ENCODE data around the gene ANK3.
A peak's percentile ranks its signal among the peaks of the same experiment; 100 is the strongest.

ANK3 gene

DNA sequence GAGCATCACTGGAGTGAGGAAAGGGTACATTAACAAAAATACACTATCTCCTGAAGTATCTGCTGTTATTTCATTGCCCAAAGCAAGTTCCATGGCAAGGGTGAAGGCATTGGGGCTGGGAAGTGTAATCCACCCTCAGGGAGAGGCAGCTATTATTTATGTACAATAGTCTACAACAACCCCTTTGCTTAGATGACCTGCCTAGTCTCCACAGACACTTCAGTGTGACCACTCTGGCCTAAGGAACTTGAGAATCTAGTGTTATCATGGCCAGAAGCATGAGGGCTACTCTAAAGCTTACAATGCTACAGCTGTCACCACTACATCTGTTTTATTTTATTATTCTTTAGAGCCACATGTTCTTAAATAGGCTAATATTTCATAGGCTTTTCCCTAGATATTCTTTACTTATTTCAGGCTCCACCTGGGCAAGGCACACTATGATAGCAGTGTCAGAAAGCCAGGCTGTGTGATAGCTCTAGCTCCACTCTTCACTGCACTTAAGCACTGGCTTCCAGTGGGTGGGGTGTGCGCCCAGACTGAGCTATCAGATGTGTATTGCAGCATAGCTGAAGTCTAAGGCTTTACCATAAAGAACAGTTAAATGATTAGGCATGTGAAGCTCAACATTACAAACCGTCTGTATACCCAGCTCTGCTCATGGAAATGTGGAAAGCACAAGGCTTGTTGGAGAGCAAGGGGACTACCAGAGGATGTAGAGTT is 366.4 kb downstream of the ANK3 start:
- no peak for DNase-seq

DNA sequence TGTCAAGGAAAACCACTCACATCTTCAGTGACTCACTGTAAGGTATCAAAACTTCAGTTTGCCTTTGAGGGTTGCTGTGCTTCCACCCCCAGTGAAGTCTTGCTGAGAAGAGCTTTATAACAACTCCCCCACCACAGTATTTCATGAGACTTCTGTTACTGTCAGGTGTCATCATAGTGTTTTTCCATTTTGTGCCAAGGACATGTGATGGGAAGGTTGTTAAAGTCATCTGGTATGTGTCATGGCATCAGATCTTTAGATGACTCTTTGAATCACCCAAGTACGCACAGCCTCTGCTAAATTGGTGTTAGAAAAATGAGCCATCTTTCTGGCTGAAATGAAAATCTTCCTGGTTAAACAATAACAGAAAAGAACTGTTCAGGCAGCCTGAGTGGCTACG is 368.3 kb downstream of the ANK3 start:
- no peak for DNase-seq

DNA sequence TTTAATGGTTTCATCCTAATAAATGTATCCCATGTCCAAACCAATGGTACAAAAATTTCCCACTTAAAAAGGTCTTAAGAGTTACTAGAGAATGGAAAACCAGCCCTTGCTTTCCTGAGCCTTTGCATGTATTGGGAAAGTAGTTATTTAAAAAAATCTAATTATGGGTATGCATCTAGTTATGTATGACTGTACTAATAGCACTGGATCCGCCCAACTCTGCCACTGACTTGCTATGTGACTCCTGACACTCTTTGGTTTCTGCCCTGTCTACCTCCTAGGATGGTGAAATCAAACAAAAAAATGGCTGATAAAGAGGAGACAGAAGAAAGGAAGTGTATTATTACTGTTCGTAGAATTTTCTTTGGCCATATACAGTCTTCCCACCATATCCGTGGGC is 372.9 kb downstream of the ANK3 start:
- no peak for DNase-seq

DNA sequence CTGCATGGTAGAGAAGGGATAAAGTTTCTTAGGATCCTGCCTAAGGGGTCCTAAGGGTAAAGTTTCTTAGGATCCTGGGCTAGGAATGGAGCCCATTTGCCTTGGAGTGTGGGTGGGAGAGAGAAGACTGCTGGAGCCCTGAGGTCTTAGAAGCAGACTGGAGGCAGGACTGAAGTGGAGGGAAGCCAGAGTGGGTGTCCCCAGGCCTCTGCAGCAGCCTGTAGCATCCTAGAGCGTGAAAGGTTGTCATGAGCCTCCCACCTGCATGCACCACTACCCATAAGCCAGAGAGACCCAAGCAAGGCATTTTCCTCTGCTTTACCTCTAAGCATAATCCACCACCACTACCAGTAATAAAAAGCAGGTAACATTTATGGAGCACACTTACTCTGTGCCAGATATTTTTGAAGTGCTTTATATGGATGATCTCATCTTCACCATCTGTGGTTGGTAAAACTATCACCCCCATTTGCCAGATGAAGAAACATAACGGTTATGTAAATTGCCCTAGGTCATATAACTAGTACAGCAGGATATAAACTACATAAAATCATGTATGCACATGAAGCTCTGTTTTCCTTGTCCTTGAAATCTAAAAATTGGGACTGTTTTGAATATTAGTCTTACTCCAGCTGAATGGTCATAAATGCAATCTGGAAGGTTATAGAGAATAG is 379.8 kb downstream of the ANK3 start:
- no peak for DNase-seq

DNA sequence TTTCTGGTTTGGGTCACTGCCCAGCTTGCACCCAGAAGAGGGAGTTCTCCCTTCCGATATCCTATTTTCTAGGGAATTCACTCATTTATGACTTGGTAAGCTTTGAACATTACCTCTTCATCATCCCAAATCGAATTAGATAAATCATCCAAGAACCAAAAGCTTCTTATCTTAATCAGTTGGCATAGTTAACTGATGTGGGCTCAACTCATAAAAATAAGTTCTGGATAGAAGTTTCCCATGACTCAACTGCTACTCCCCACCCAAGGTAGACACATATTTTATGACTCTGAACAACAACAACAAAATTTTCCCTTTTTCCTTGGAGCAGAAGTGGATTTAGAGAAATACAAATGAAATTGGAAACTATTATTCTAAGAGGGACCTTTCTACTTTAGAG is 380.4 kb downstream of the ANK3 start:
- no peak for DNase-seq

DNA sequence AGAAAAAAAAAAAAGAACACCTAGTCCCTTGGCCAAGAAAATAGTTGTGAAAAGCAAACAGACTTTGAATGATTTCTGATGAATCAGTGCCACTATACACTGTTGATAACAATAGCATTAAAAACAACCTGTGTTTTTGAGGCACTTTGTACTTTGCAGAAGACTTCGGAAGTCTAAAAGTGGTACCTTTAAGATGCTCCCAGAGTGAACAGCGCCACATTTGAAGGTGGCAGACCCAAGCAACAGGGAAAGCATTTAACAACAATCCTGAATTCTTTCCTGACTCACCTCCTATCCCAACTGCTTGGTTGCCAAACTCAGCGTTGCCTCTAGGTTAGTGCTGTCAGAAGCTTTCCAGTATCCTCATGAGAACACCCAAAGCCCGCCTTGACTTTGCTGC is 380.9 kb downstream of the ANK3 start:
- DNase-seq: no peak

DNA sequence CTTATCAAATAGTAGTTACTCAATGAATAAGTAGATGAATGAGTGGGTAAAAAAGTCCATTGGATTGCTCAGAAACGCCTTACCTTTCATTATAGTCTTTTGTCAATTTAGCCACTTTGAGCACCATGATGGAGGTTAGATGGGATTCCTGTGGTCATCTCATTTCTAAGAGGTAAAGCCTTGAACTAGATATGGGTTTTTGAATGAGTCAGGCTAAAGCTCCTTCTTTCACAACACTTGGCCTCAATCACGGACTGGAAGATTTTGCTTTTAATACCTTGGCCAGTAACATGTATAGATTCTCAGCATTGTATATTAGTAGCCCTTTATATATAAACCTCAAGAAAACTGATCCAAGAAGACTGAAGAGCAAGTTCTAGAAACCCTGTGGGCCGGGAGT is 383.6 kb downstream of the ANK3 start:
- DNase-seq: no peak

DNA sequence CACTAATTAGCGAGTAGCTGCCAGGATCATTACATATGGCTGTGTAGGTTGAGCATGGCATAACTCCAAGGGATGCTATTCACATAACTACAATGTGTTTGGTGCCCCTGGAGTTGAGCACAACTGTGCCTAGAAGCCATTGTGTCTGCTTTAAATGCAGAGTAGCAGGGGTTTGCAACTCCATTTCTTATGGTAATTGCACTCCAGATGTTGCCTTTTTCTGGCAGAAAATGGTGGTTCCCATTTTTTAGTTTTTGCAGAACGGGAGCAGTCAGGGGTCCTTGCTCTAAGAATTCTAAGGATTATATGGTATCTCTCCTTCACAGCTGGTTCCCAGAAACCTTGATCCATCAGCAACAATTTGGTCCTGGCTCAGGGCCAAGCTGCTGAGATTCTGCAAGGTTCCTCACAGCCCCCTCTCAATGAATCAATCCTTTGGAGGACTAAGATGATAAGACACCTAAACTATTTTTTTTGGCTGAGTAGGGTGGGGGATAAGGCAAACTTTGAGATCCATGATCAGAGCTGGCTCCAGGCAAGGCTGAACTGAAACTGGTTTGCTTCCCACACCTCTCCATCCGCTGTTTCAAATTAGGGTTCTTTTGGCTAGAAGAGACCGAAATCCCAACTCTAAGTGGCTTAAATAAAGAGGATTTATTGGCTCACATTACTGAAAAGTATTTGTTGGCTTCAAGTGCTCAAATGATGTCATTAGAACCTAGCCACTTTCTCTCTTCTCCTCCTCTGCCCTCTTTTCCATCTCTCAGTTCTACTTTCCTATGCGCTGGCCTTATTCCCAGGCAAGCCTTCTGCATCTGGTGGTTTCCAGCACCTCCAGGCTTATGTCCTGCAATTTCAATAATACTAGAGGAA is 385.8 kb downstream of the ANK3 start:
- DNase-seq: peak in 1 of 3 experiments; percentile 0

DNA sequence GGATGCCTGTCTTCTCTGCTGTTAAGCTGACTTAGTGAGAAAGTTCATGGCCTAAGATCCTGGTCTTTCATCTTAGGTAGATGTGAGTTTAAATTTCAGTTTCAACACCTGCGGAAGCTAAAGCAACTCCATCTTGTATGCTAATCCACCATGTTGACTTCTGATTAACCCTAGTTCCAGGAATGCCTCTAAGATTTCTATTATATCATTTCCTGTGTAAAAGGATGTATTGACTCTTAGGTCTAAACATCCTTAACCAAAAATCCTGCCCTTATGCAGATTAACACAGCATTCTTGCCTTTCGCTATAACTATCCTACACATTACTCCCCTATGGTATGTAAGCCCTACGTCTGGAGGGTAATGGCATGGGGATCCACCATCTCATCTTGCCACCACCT is 388.9 kb downstream of the ANK3 start:
- no peak for DNase-seq

DNA sequence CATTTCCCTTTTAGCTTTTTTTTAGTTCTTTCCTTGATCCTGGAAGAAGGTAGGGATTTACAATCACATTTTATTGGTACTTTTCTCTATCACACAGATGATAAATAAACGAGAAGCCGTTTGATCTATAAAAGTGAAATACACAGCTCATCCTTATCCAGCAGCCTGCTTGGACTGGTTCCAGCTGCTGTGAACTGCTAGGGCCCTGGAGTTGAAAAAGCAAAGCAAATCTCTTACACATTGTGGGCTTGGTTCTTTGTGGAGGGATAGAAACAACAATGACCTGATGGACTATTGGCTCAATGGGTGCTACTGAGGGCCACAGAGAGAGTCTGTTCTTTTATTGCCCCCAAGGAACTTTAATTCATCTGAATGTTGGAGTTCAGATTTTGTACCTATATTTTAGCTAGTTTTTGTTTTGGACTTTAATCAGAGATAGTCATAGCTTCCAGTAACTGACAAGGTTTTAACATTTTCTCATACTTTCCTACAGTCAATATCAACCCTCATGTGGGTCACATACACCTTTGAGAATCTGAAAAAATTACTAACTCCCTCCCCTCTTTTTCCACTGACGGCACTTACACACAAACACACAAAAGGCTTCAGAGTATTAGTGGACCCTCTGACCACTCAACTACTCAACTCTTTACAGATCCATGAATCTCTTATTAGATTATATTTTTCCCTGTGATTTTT is 391.7 kb downstream of the ANK3 start:
- DNase-seq: no peak

DNA sequence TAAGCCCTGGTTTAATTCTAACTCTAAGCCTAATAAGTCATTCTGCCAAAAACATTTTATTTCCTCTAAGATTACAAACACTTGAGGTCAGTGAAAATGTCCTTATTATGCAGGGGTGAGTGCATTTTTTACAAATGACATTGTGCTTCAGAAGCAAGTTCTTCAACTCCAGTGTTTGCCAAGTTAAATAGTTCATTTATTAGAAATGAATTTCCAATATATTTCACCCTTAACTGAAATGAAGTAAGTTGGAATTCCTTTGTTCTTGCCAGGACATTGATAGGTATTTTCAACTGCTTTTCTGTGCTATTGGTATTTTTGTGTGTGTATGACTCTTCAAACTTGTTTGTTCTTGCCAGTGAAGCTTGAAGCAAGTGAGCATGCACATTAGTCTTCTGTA is 393.8 kb downstream of the ANK3 start:
- no peak for DNase-seq

DNA sequence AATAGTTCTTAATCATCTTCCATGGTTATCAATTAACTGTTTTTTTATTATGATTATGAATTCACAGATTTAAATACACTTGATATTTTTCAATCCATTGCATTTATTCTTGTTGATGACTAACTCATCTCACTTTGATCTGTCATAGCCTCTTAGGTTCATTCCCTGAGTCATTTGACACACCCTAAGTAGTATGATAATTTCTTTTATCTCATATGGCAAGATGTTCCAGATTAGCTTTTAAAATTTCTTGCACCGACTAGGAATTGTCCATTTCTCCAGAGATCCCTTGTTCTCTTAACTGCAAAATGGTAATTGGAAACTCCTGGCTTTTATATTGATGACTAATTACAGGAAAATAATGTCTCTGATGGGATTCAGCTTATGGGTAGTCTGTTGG is 395.7 kb downstream of the ANK3 start:
- DNase-seq: no peak

DNA sequence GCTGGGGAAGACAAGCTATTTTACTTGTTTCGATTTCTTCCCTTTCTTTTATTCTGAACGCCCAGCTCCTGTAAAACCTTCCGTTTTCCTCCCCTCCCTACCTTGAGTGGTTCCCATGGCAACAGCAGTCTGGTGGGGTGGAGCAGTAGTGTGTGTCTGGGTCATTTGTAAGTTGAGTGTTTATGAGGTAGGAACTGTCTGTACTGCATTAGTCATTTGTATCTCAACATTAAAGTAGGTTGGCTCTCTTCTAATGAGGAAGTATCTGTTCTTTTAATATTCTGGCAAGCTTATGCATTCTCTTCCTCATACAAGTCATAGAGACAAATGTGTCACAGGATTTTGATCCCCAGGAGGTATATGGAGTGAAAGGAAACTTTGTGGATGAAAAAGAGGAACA is 398.0 kb downstream of the ANK3 start:
- peak; percentile 46 to 77 (median 76) for DNase-seq

DNA sequence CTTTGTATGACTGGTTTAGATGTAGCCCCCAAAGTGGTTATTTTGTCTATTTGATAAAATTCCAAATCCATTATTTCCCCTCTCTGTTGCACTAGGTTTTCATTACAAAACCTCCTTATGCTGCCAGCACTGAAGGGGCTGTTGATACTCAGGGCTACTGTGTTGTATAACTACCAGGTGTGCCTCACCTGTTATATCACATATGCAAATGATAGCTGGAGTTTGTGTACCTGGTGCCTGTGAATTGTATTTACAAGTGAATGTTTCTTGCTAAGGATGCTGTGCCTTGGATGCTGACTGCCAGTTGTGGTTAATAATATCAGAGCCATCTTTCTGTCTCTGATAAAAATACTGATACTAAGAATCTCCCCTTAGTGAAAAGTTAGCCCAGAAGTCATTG is 398.6 kb downstream of the ANK3 start:
- peak; percentile 23 to 70 (median 27) for DNase-seq

DNA sequence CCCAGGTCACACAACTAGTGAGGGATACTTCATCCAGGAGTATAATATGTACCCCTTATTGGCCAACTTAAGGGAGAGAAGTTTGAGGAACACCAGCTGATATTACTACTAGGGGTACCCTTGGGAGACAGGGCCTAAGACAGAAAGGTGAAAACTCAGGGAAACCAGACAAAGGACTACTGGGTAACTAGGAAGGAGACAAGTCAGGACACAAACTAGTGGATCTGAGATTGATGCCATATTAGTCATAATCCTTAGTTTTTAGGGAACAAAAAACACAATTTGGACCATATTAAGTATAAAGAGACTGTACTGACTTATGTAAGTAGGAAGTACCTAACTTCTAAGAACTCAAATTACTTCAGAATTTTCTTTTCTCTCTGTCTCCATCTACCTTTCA is 404.0 kb downstream of the ANK3 start:
- no peak for DNase-seq

DNA sequence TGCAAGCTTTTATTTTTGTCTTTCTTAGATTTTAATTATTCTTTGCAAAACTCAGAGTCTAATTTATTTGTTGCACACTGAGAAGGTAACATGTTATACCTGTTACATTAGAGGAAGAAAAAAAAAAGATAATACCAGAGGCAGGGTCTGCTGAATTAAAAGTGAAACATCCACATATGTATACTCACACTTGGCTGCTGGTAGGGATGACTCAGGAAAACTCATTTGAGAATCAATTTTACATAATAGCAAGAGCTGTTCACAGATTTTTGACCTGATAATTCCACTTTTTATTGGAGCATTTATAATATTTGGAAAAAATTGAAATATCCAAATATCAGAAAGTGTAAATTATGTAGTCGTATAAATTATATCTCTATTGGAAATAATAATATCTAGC is 405.3 kb downstream of the ANK3 start:
- DNase-seq: no peak

DNA sequence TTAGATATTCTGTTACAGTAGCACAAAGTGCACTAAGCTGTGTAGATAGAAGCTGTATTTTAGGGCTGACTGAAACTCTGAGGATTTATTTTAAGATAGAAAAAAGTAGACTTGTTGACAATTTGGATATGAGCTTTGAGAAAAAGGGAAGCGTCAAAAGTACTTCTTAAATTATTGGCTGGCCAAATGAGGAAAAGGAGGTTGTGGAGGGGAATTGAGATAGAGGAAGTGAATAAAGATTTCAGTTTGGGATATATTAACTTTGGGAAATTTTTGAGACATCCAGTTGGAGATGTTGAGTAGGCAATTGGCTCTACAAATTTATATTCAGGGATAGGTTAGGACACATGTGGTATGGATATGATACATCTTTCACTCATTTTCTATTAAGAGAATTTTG is 409.3 kb downstream of the ANK3 start:
- no peak for DNase-seq

DNA sequence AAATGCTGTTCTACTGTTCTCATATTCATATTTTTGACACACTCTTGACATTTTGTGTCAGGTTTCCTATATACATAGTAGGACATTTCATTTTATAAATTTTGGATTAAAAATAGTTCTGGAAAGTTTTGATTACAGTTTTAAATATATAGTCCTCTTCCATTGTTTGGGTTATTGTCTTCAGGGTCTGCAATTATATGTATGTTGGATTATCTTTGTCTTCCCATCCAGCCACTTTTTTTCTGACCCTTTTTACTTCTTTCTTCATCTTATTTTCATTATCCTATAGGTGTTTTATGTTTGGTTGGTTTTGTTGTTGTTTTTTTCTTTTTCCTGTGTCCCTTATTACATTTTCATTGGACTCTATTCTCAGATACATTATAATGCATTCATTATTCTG is 412.2 kb downstream of the ANK3 start:
- no peak for DNase-seq

DNA sequence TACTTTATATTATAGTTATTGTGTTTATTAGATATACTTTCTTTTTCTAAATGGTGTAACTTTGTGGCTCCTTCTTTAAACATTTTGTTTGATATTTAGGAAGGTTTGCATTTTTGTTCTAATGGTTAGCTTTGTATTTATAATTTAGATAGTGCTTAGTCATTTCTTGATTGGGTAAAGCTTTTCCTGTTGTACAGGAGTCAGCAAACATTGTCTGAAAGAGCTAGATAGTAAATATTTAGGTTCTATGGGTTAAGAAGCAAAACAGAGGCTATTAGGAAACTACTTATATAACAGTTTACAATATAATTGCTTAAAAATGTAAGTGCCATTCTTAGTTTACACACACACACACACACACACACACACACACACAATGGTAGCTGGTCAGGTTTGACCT is 412.8 kb downstream of the ANK3 start:
- no peak for DNase-seq
